Breast epithelium (tissue), 3 donors: ENCODE results near the gene RAB7B.

Experiments used
- POLR2A ChIP-seq: fragments of 450-650 bp; IDR thresholded peaks from one replicate; pipeline ENCODE4 v1.6.1; 2016; ENCODE audit warnings: antibody characterized with exemption, mild to moderate bottlenecking, moderate library complexity
- POLR2AphosphoS5 ChIP-seq, 3 donors: sonication (generic); formaldehyde crosslinking; IDR thresholded peaks; one replicate each; pipeline ENCODE4 v1.6.1; 2017; ENCODE audit warnings: antibody characterized with exemption in 3 of 3
- TF ChIP-seq, protein P1 (sequence below), 3 donors: fragments of 450-650 bp; IDR thresholded peaks; one replicate each; pipeline ENCODE4 v1.5.1; 2016 to 2017; ENCODE audit warnings: antibody characterized with exemption in 3 of 3, mild to moderate bottlenecking in 3 of 3, moderate library complexity in 3 of 3

DNA sequence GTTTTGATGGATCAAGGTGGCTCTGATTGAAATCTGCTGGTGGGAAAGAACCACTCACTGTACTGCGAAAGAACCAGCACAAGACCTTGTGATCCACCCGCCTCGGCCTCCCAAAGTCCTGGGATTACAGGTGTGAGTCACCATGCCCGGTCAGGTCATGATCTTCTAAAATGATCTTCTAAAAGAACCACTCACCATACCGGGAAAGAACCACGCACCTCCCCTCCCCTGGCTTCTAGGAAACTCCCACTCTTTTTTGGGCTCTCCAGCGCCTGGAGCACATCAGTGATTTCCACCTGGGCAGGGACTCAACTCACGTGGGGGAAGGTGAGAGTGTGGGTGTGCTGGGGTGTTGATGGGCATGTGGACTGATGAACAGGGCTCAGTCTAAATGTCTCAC is 7.9 kb upstream of the RAB7B start:
- TF ChIP-seq, protein P1, sequence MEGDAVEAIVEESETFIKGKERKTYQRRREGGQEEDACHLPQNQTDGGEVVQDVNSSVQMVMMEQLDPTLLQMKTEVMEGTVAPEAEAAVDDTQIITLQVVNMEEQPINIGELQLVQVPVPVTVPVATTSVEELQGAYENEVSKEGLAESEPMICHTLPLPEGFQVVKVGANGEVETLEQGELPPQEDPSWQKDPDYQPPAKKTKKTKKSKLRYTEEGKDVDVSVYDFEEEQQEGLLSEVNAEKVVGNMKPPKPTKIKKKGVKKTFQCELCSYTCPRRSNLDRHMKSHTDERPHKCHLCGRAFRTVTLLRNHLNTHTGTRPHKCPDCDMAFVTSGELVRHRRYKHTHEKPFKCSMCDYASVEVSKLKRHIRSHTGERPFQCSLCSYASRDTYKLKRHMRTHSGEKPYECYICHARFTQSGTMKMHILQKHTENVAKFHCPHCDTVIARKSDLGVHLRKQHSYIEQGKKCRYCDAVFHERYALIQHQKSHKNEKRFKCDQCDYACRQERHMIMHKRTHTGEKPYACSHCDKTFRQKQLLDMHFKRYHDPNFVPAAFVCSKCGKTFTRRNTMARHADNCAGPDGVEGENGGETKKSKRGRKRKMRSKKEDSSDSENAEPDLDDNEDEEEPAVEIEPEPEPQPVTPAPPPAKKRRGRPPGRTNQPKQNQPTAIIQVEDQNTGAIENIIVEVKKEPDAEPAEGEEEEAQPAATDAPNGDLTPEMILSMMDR (IDR thresholded peaks at IDR 0.05) = no peak
- no peak for TF ChIP-seq POLR2AphosphoS5 (IDR thresholded peaks at IDR 0.05)
- TF ChIP-seq POLR2A = no peak
